WTC11 (cell line): ENCODE results near the gene STK17A. TPM values are rescaled to one million over a fixed set of nuclear protein-coding genes. Genes with fewer than 3 reads are reported as not detected.

Experiments
- ATAC-seq: fragments of 200-7000 bp; cut with Tn5 transposase; 2 replicates; pipeline ENCODE4 v1.10.0; 2021; ENCODE audit warnings: mild to moderate bottlenecking, moderate library complexity
- CTCF ChIA-PET: fragments of 300-600 bp; sonication (Branson Sonifier 250); formaldehyde crosslinking; loops from one replicate; lab custom pipeline; 2021; ENCODE audit warnings: antibody characterized with exemption; lab: Charles Lee
- POLR2A ChIA-PET: fragments of 350-600 bp; sonication (Branson Sonifier 250); formaldehyde crosslinking; loops from one replicate; lab custom pipeline; 2021; ENCODE audit warnings: antibody characterized with exemption; lab: Charles Lee
- DNase-seq: peaks from one replicate; pipeline ENCODE4 v3.0.0; 2021; ENCODE audit warnings: low spot score
- H3K27ac Mint-ChIP-seq: 2 replicates; pipeline ENCODE4 v1.8.0; 2021; ENCODE audit warnings: mixed read lengths
- H3K27me3 Mint-ChIP-seq: 2 replicates; pipeline ENCODE4 v1.8.0; 2021; ENCODE audit warnings: low read depth, mild to moderate bottlenecking, moderate library complexity, mixed read lengths
- H3K36me3 Mint-ChIP-seq: 2 replicates; pipeline ENCODE4 v1.8.0; 2021; ENCODE audit warnings: mixed read lengths
- H3K4me1 Mint-ChIP-seq: 2 replicates; pipeline ENCODE4 v1.8.0; 2022; ENCODE audit warnings: mixed read lengths
- H3K4me3 Mint-ChIP-seq: 2 replicates; pipeline ENCODE4 v1.8.0; 2021; ENCODE audit warnings: mild to moderate bottlenecking, moderate library complexity, mixed read lengths
- H3K9me3 Mint-ChIP-seq: 2 replicates; pipeline ENCODE4 v1.8.0; 2021; ENCODE audit warnings: mixed read lengths
- CREB1 ChIP-seq: sonication (generic); formaldehyde crosslinking; IDR thresholded peaks from 2 replicates; pipeline ENCODE4 v1.8.0; 2023; ENCODE audit warnings: mild to moderate bottlenecking, missing genetic modification reagents
- CTCF ChIP-seq: fragments of 200-600 bp; IDR thresholded peaks from 2 replicates; pipeline ENCODE4 v1.8.0; 2022; ENCODE audit warnings: antibody characterized with exemption
- E2F4 ChIP-seq: sonication (generic); formaldehyde crosslinking; IDR thresholded peaks from 2 replicates; pipeline ENCODE4 v1.8.1; 2022; ENCODE audit warnings: low read depth, mild to moderate bottlenecking, moderate library complexity, missing genetic modification reagents, borderline replicate concordance
- ELF4 ChIP-seq: sonication (generic); formaldehyde crosslinking; IDR thresholded peaks from 2 replicates; pipeline ENCODE4 v1.8.1; 2022; ENCODE audit warnings: low read depth, mild to moderate bottlenecking, moderate library complexity, missing genetic modification reagents
- GABPB1 ChIP-seq: sonication (generic); formaldehyde crosslinking; IDR thresholded peaks from 2 replicates; pipeline ENCODE4 v1.8.1; 2023; ENCODE audit warnings: mild to moderate bottlenecking, missing genetic modification reagents
- GTF2I ChIP-seq: fragments of 250-450 bp; sonication (Bioruptor Pico); conservative IDR thresholded peaks from 2 replicates; pipeline ENCODE4 v1.4.0; 2021; ENCODE audit warnings: mild to moderate bottlenecking
- NR2C2 ChIP-seq: sonication (generic); formaldehyde crosslinking; IDR thresholded peaks from 2 replicates; pipeline ENCODE4 v1.8.0; 2022; ENCODE audit warnings: mild to moderate bottlenecking, missing genetic modification reagents
- OVOL2 ChIP-seq: fragments of 250-450 bp; sonication (Bioruptor Pico); IDR thresholded peaks from 2 replicates; pipeline ENCODE4 v1.9.0; 2021; ENCODE audit warnings: mild to moderate bottlenecking, borderline replicate concordance
- RORB ChIP-seq: fragments of 250-450 bp; sonication (Bioruptor Pico); IDR thresholded peaks from 2 replicates; pipeline ENCODE4 v1.9.0; 2021; ENCODE audit warnings: mild to moderate bottlenecking
- TEAD1 ChIP-seq: sonication (generic); formaldehyde crosslinking; IDR thresholded peaks from 2 replicates; pipeline ENCODE4 v1.8.0; 2022; ENCODE audit warnings: mild to moderate bottlenecking, missing genetic modification reagents
- ZNF232 ChIP-seq: sonication (generic); formaldehyde crosslinking; IDR thresholded peaks from 2 replicates; pipeline ENCODE4 v1.8.0; 2022; ENCODE audit warnings: mild to moderate bottlenecking, missing genetic modification reagents
- ZNF263 ChIP-seq: sonication (generic); formaldehyde crosslinking; IDR thresholded peaks from 2 replicates; pipeline ENCODE4 v1.8.1; 2022; ENCODE audit warnings: low read depth, mild to moderate bottlenecking, moderate library complexity, missing genetic modification reagents
- ZNF396 ChIP-seq: fragments of 250-450 bp; sonication (Bioruptor Pico); IDR thresholded peaks from 2 replicates; pipeline ENCODE4 v1.8.0; 2021; ENCODE audit warnings: mild to moderate bottlenecking, moderate library complexity, borderline replicate concordance
- total RNA-seq: library from RNA; stranded (reverse); gene quantifications from 3 replicates; pipeline ENCODE4 v1.2.3, GENCODE V29; 2021
- TF ChIP-seq, protein P1 (sequence below): sonication (generic); formaldehyde crosslinking; IDR thresholded peaks from 2 replicates; pipeline ENCODE4 v1.8.1; 2023; ENCODE audit warnings: mild to moderate bottlenecking, moderate library complexity, missing genetic modification reagents
- TF ChIP-seq, protein P2 (sequence below): fragments of 250-450 bp; sonication (Bioruptor Pico); conservative IDR thresholded peaks from 2 replicates; pipeline ENCODE4 v1.9.0; 2021; ENCODE audit warnings: mild to moderate bottlenecking
- TF ChIP-seq, protein P3 (sequence below): sonication (generic); formaldehyde crosslinking; IDR thresholded peaks from 2 replicates; pipeline ENCODE4 v1.8.0; 2022; ENCODE audit warnings: missing genetic modification reagents
- TF ChIP-seq, protein P4 (sequence below): sonication (generic); formaldehyde crosslinking; IDR thresholded peaks from 2 replicates; pipeline ENCODE4 v1.8.1; 2023; ENCODE audit warnings: mild to moderate bottlenecking, missing genetic modification reagents
- TF ChIP-seq, protein P5 (sequence below): sonication (generic); formaldehyde crosslinking; IDR thresholded peaks from 2 replicates; pipeline ENCODE4 v1.8.1; 2022; ENCODE audit warnings: mild to moderate bottlenecking, missing genetic modification reagents, moderate library complexity, borderline replicate concordance
- TF ChIP-seq, protein P6 (sequence below): sonication (generic); formaldehyde crosslinking; IDR thresholded peaks from 2 replicates; pipeline ENCODE4 v1.8.1; 2022; ENCODE audit warnings: mild to moderate bottlenecking, moderate library complexity, missing genetic modification reagents
- TF ChIP-seq, protein P7 (sequence below): fragments of 250-450 bp; sonication (Bioruptor Pico); IDR thresholded peaks from 2 replicates; pipeline ENCODE4 v1.9.0; 2021; ENCODE audit warnings: mild to moderate bottlenecking

The STK17A gene
- total RNA-seq, 1 experiment from 2014 or later = 17.6 TPM

GRCh38 chr7:43660141-43660540 is 77.2 kb downstream of the STK17A start:
- CTCF ChIA-PET = interaction anchor here (0.6 to 1.2 kb wide), 4 partner anchors 9 to 78 kb away, joined by 3 to 7 read pairs (median 4); partner anchors contain the start of gene STK17A
- Mint-ChIP-seq H3K36me3 (peaks cover 16% of the 10 kb centered on the region), H3K27me3 (no peaks in the 10 kb centered on the region), H3K4me1 (peaks cover 45% of the 10 kb centered on the region), H3K9me3 (no peaks in the 10 kb centered on the region), H3K4me3 (no peak overlapping the region), H3K27ac (peak overlapping the region; percentile 69)
- ATAC-seq = peak; percentile 66
- no peak for DNase-seq
- POLR2A ChIA-PET = no interaction called here
- no peak for TF ChIP-seq ELF4
- TF ChIP-seq CREB1 = no peak
- TF ChIP-seq, protein P1, sequence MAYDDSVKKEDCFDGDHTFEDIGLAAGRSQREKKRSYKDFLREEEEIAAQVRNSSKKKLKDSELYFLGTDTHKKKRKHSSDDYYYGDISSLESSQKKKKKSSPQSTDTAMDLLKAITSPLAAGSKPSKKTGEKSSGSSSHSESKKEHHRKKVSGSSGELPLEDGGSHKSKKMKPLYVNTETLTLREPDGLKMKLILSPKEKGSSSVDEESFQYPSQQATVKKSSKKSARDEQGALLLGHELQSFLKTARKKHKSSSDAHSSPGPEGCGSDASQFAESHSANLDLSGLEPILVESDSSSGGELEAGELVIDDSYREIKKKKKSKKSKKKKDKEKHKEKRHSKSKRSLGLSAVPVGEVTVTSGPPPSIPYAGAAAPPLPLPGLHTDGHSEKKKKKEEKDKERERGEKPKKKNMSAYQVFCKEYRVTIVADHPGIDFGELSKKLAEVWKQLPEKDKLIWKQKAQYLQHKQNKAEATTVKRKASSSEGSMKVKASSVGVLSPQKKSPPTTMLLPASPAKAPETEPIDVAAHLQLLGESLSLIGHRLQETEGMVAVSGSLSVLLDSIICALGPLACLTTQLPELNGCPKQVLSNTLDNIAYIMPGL (CRISPR knock-in tag) = no peak
- TF ChIP-seq, protein P2, sequence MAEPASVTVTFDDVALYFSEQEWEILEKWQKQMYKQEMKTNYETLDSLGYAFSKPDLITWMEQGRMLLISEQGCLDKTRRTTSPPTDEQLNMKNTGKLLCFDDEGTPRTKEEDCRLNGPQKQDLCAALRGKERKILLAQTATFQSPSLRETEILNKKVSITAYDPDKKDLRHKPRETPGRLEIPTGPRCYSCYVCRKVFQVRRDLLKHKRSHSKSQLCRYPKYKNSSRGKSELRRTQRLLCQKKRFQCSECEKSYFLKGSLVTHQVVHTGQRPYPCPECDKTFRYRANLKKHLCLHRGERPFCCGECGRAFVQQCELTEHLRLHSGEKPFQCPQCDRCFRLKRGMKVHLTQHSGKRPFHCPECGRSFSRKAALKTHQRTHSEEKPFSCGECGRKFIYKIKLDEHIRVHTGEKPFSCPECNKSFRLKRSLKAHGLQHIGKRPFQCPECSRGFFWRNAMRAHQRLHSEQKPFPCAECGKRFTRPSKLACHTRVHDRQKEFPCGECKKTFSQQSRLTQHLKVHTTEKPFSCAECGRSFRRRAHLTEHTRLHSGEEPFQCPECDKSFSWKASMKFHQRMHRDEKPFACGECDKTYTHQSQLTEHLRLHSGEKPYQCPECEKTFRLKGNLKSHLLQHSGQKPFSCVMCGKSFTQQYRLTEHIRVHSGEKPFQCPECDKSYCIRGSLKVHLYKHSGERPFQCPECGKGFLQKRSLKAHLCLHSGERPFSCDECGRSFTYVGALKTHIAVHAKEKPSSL (CRISPR knock-in tag) = no peak
- no peak for TF ChIP-seq ZNF263 (CRISPR knock-in tag)
- no peak for TF ChIP-seq ZNF232 (CRISPR knock-in tag)
- no peak for TF ChIP-seq CTCF
- TF ChIP-seq RORB (CRISPR knock-in tag) = no peak
- TF ChIP-seq GTF2I = no peak
- TF ChIP-seq TEAD1 (CRISPR knock-in tag) = no peak
- no peak for TF ChIP-seq ZNF396 (CRISPR knock-in tag)
- no peak for TF ChIP-seq OVOL2
- TF ChIP-seq, protein P3, sequence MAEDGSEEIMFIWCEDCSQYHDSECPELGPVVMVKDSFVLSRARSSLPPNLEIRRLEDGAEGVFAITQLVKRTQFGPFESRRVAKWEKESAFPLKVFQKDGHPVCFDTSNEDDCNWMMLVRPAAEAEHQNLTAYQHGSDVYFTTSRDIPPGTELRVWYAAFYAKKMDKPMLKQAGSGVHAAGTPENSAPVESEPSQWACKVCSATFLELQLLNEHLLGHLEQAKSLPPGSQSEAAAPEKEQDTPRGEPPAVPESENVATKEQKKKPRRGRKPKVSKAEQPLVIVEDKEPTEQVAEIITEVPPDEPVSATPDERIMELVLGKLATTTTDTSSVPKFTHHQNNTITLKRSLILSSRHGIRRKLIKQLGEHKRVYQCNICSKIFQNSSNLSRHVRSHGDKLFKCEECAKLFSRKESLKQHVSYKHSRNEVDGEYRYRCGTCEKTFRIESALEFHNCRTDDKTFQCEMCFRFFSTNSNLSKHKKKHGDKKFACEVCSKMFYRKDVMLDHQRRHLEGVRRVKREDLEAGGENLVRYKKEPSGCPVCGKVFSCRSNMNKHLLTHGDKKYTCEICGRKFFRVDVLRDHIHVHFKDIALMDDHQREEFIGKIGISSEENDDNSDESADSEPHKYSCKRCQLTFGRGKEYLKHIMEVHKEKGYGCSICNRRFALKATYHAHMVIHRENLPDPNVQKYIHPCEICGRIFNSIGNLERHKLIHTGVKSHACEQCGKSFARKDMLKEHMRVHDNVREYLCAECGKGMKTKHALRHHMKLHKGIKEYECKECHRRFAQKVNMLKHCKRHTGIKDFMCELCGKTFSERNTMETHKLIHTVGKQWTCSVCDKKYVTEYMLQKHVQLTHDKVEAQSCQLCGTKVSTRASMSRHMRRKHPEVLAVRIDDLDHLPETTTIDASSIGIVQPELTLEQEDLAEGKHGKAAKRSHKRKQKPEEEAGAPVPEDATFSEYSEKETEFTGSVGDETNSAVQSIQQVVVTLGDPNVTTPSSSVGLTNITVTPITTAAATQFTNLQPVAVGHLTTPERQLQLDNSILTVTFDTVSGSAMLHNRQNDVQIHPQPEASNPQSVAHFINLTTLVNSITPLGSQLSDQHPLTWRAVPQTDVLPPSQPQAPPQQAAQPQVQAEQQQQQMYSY (CRISPR knock-in tag) = no peak
- TF ChIP-seq, protein P4, sequence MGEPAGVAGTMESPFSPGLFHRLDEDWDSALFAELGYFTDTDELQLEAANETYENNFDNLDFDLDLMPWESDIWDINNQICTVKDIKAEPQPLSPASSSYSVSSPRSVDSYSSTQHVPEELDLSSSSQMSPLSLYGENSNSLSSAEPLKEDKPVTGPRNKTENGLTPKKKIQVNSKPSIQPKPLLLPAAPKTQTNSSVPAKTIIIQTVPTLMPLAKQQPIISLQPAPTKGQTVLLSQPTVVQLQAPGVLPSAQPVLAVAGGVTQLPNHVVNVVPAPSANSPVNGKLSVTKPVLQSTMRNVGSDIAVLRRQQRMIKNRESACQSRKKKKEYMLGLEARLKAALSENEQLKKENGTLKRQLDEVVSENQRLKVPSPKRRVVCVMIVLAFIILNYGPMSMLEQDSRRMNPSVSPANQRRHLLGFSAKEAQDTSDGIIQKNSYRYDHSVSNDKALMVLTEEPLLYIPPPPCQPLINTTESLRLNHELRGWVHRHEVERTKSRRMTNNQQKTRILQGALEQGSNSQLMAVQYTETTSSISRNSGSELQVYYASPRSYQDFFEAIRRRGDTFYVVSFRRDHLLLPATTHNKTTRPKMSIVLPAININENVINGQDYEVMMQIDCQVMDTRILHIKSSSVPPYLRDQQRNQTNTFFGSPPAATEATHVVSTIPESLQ (CRISPR knock-in tag) = no peak
- TF ChIP-seq, protein P5, sequence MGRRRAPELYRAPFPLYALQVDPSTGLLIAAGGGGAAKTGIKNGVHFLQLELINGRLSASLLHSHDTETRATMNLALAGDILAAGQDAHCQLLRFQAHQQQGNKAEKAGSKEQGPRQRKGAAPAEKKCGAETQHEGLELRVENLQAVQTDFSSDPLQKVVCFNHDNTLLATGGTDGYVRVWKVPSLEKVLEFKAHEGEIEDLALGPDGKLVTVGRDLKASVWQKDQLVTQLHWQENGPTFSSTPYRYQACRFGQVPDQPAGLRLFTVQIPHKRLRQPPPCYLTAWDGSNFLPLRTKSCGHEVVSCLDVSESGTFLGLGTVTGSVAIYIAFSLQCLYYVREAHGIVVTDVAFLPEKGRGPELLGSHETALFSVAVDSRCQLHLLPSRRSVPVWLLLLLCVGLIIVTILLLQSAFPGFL (CRISPR knock-in tag) = no peak
- no peak for TF ChIP-seq E2F4 (CRISPR knock-in tag)
- TF ChIP-seq GABPB1 (CRISPR knock-in tag) = no peak
- no peak for TF ChIP-seq NR2C2 (CRISPR knock-in tag)
- TF ChIP-seq, protein P6, sequence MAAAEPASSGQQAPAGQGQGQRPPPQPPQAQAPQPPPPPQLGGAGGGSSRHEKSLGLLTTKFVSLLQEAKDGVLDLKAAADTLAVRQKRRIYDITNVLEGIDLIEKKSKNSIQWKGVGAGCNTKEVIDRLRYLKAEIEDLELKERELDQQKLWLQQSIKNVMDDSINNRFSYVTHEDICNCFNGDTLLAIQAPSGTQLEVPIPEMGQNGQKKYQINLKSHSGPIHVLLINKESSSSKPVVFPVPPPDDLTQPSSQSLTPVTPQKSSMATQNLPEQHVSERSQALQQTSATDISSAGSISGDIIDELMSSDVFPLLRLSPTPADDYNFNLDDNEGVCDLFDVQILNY = no peak
- TF ChIP-seq, protein P7, sequence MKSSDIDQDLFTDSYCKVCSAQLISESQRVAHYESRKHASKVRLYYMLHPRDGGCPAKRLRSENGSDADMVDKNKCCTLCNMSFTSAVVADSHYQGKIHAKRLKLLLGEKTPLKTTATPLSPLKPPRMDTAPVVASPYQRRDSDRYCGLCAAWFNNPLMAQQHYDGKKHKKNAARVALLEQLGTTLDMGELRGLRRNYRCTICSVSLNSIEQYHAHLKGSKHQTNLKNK (CRISPR knock-in tag) = no peak
